Hepatocyte (in vitro differentiated cells): Measurements from ENCODE around the gene CNDP1. TPM values are rescaled to one million over a fixed set of nuclear protein-coding genes. Genes with fewer than 3 reads are reported as not detected.

Source experiments
- DNase-seq: peaks from one replicate; pipeline ENCODE4 v3.0.0-alpha.2; 2016; ENCODE audit warnings: low spot score
- H2AFZ ChIP-seq: fragments of 200-600 bp; sonication (generic); 2 replicates; pipeline ENCODE4 v1.6.0; 2016; ENCODE audit warnings: antibody characterized with exemption, mild to moderate bottlenecking
- H3K27ac ChIP-seq: fragments of 200-600 bp; sonication (generic); 2 replicates; pipeline ENCODE4 v1.5.1; 2016; ENCODE audit warnings: mild to moderate bottlenecking
- H3K27me3 ChIP-seq: fragments of 200-600 bp; sonication (generic); 2 replicates; pipeline ENCODE4 v1.6.1; 2016
- H3K36me3 ChIP-seq: fragments of 200-600 bp; sonication (generic); replicated peaks from 2 replicates; pipeline ENCODE4 v1.5.1; 2016; ENCODE audit warnings: low read depth; ENCODE audit not compliant: insufficient read depth
- H3K4me1 ChIP-seq: fragments of 200-600 bp; sonication (generic); 2 replicates; pipeline ENCODE4 v1.5.1; 2016; ENCODE audit warnings: mild to moderate bottlenecking, moderate library complexity; ENCODE audit not compliant: insufficient read depth
- H3K4me2 ChIP-seq: fragments of 200-600 bp; sonication (generic); 2 replicates; pipeline ENCODE4 v1.6.0; 2016
- H3K4me3 ChIP-seq: fragments of 200-600 bp; sonication (generic); 2 replicates; pipeline ENCODE4 v1.5.1; 2016; ENCODE audit warnings: mild to moderate bottlenecking
- H3K79me2 ChIP-seq: fragments of 200-600 bp; sonication (generic); 2 replicates; pipeline ENCODE4 v1.6.0; 2017; ENCODE audit warnings: mild to moderate bottlenecking
- H3K9me2 ChIP-seq: fragments of 200-600 bp; sonication (generic); replicated peaks from 2 replicates; pipeline ENCODE4 v1.6.0; 2017; ENCODE audit warnings: mild to moderate bottlenecking; ENCODE audit not compliant: insufficient read depth
- H3K9me3 ChIP-seq: fragments of 200-600 bp; sonication (generic); 2 replicates; pipeline ENCODE4 v1.5.1; 2016; ENCODE audit warnings: low read depth, mild to moderate bottlenecking
- H4K20me1 ChIP-seq: fragments of 200-600 bp; sonication (generic); 2 replicates; pipeline ENCODE4 v1.6.0; 2016; ENCODE audit warnings: mild to moderate bottlenecking; ENCODE audit not compliant: insufficient read depth, poor library complexity, severe bottlenecking
- EZH2 ChIP-seq: fragments of 200-600 bp; sonication (generic); IDR thresholded peaks from 2 replicates; pipeline ENCODE4 v1.6.1; 2016; ENCODE audit warnings: antibody characterized with exemption, mild to moderate bottlenecking, borderline replicate concordance
- EZH2phosphoT487 ChIP-seq: fragments of 200-600 bp; sonication (generic); IDR thresholded peaks from one replicate; pipeline ENCODE4 v1.6.1; 2018; ENCODE audit warnings: antibody characterized with exemption, mild to moderate bottlenecking, low read depth, moderate library complexity; ENCODE audit not compliant: unreplicated experiment, severe bottlenecking
- WGBS: methylation state at CpG from one replicate; pipeline ENCODE4 v1.1.6; 2016; ENCODE audit warnings: low lambda C conversion rate; ENCODE audit errors: missing lambda C conversion rate; 5-methylcytosine and 5-hydroxymethylcytosine counted together
- polyA plus RNA-seq: library from polyadenylated mRNA; unstranded; fragments of >200 nt; fragmentation: Nextera tagmentation; extraction: Ambion mirVana; gene quantifications from 2 replicates; pipeline ENCODE4 v1.2.1, GENCODE V29; 2016
- total RNA-seq: library from RNA; depleted of rRNA; stranded (reverse); fragments of >200 nt; gene quantifications from 2 replicates; pipeline ENCODE4 v1.2.3, GENCODE V29; 2014
- TF ChIP-seq, protein P1 (sequence below): fragments of 200-600 bp; sonication (generic); IDR thresholded peaks from 2 replicates; pipeline ENCODE4 v1.5.1; 2016; ENCODE audit warnings: antibody characterized with exemption, mild to moderate bottlenecking; ENCODE audit not compliant: poor library complexity

Gene CNDP1
- total and polyA plus RNA-seq, 2 experiments from 2014 or later, result 0.74 TPM; not detected in 1

DNA sequence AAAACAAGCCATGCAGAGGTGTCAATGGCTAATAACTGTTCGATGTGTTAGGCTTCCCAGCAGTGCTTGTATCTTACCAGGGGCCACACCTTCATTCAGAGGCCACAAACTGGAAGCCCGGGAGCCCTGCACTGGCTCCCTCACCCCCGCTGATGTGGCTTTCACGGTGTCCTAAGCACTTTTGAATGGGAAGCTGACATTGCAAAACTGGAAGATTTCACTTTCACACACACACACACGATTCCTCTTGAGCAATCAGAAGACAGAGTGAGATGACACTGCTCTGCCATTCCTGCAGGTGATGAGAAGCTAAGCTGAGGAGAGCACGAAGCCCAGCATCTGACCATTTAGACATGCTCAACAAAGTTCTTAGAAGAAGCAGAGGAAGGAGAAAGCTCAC is 54.7 kb downstream of the CNDP1 start:
- DNase-seq, result no peak
- H3K4me3 ChIP-seq, result no peak overlapping the region
- WGBS, result 67% methylated on average over 6 of the region's 6 CpGs
- no peak overlapping the region for H2AFZ ChIP-seq
- H3K27ac ChIP-seq, result no peak overlapping the region
- H4K20me1 ChIP-seq, result no peaks in the 10 kb centered on the region
- H3K9me3 ChIP-seq, result no peaks in the 10 kb centered on the region
- no peaks in the 10 kb centered on the region for H3K36me3 ChIP-seq
- no peaks in the 10 kb centered on the region for H3K9me2 ChIP-seq
- TF ChIP-seq, protein P1, sequence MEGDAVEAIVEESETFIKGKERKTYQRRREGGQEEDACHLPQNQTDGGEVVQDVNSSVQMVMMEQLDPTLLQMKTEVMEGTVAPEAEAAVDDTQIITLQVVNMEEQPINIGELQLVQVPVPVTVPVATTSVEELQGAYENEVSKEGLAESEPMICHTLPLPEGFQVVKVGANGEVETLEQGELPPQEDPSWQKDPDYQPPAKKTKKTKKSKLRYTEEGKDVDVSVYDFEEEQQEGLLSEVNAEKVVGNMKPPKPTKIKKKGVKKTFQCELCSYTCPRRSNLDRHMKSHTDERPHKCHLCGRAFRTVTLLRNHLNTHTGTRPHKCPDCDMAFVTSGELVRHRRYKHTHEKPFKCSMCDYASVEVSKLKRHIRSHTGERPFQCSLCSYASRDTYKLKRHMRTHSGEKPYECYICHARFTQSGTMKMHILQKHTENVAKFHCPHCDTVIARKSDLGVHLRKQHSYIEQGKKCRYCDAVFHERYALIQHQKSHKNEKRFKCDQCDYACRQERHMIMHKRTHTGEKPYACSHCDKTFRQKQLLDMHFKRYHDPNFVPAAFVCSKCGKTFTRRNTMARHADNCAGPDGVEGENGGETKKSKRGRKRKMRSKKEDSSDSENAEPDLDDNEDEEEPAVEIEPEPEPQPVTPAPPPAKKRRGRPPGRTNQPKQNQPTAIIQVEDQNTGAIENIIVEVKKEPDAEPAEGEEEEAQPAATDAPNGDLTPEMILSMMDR, result no peak
- no peak for TF ChIP-seq EZH2
- TF ChIP-seq EZH2phosphoT487, result no peak
- no peaks in the 10 kb centered on the region for H3K79me2 ChIP-seq
- H3K4me1 ChIP-seq, result no peaks in the 10 kb centered on the region
- H3K27me3 ChIP-seq, result peaks cover 4% of the 10 kb centered on the region
- no peak overlapping the region for H3K4me2 ChIP-seq

DNA sequence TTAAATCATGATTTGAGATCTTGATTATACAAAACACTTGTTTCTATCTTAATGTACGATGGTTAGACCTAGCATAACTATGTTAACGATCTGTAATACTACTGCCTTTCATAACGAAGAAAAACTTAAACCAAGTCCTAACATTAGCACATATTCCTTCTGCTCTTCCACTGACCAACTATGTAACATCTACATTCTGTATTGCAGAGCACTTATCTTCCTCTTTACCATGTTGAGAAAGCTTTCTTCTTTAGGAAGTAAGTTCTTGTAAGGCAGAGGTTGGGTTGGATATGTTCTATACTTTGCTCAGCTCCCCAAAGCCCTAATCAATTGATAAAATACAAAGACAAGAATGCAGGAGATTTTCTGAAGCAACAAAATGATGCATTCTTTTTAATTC is 55.5 kb downstream of the CNDP1 start:
- H3K36me3 ChIP-seq, result no peaks in the 10 kb centered on the region
- H3K9me2 ChIP-seq, result no peaks in the 10 kb centered on the region
- H3K27me3 ChIP-seq, result peaks cover 4% of the 10 kb centered on the region
- H3K9me3 ChIP-seq, result no peaks in the 10 kb centered on the region
- no peak for DNase-seq
- no peaks in the 10 kb centered on the region for H3K79me2 ChIP-seq
- no peak overlapping the region for H3K27ac ChIP-seq
- TF ChIP-seq EZH2 (no peak), EZH2phosphoT487 (no peak)
- no peak overlapping the region for H3K4me3 ChIP-seq
- no peaks in the 10 kb centered on the region for H3K4me1 ChIP-seq
- no peaks in the 10 kb centered on the region for H4K20me1 ChIP-seq
- no peak overlapping the region for H2AFZ ChIP-seq
- WGBS, result 89% methylated on average over 3 of the region's 3 CpGs
- H3K4me2 ChIP-seq, result no peak overlapping the region

DNA sequence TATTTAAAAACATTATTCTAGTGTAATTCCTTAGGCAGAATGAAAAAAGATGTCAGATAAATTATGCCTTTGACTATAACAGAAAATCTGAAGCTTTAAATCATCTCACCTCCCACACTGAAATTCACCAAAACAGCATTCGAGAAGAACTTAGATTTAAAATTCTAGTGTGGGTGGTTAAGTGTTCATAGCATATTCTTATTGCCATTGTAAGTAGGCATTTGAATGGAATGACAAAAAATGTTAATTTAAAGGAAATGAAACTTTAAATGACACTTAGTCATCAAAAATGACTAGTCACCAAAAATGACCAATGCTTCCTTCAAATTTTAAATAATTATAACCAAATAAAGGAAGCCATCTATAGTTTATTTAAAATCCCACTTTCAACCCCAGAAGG is 56.4 kb downstream of the CNDP1 start:
- H2AFZ ChIP-seq, result no peak overlapping the region
- no peaks in the 10 kb centered on the region for H3K9me2 ChIP-seq
- TF ChIP-seq, protein P1, result no peak
- no peak for TF ChIP-seq EZH2
- no peak for TF ChIP-seq EZH2phosphoT487
- H3K27me3 ChIP-seq, result peaks cover 4% of the 10 kb centered on the region
- H3K27ac ChIP-seq, result no peak overlapping the region
- H3K4me1 ChIP-seq, result peaks cover 3% of the 10 kb centered on the region
- WGBS, result 92% methylated on average over 1 of the region's 1 CpG
- H3K4me3 ChIP-seq, result no peak overlapping the region
- no peaks in the 10 kb centered on the region for H3K36me3 ChIP-seq
- no peaks in the 10 kb centered on the region for H4K20me1 ChIP-seq
- H3K4me2 ChIP-seq, result no peak overlapping the region
- peaks cover 7% of the 10 kb centered on the region for H3K79me2 ChIP-seq
- no peaks in the 10 kb centered on the region for H3K9me3 ChIP-seq
- no peak for DNase-seq

GRCh38 chr18:74595431-74595830 is 61.1 kb downstream of the CNDP1 start:
- Histone ChIP-seq H3K9me2 (no peaks in the 10 kb centered on the region), H3K4me2 (peak overlapping the region; percentile 91)

More at GRCh38 chr18:74595431-74595830, 61.1 kb downstream of the CNDP1 start:
- Histone ChIP-seq H4K20me1 (no peaks in the 10 kb centered on the region), H3K27ac (no peak overlapping the region), H3K79me2 (peaks cover 39% of the 10 kb centered on the region), H3K4me1 (peaks cover 21% of the 10 kb centered on the region), H2AFZ (no peak overlapping the region), H3K27me3 (no peaks in the 10 kb centered on the region), H3K36me3 (no peaks in the 10 kb centered on the region), H3K4me3 (no peak overlapping the region), H3K9me3 (no peaks in the 10 kb centered on the region)
- no peak for TF ChIP-seq EZH2phosphoT487
- TF ChIP-seq, protein P1, result no peak
- no peak for TF ChIP-seq EZH2
- no peak for DNase-seq
